Measurements from ENCODE around the gene KHK.

The KHK gene

DNA sequence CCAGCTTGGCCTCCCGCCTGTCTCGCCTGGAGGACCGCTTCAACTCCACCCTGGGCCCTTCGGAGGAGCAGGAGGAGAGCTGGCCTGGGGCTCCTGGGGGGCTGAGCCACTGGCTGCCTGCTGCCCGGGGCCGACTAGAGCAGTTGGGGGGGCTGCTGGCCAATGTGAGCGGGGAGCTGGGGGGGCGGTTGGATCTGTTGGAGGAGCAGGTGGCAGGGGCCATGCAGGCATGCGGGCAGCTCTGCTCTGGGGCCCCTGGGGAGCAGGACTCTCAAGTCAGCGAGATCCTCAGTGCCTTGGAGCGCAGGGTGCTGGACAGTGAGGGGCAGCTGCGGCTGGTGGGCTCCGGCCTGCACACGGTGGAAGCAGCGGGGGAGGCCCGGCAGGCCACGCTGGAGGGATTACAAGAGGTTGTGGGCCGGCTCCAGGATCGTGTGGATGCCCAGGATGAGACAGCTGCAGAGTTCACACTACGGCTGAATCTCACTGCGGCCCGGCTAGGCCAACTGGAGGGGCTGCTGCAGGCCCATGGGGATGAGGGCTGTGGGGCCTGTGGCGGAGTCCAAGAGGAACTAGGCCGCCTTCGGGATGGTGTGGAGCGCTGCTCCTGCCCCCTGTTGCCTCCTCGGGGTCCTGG lies 3.7 kb upstream of the KHK start:
- no peak for DNase-seq

DNA sequence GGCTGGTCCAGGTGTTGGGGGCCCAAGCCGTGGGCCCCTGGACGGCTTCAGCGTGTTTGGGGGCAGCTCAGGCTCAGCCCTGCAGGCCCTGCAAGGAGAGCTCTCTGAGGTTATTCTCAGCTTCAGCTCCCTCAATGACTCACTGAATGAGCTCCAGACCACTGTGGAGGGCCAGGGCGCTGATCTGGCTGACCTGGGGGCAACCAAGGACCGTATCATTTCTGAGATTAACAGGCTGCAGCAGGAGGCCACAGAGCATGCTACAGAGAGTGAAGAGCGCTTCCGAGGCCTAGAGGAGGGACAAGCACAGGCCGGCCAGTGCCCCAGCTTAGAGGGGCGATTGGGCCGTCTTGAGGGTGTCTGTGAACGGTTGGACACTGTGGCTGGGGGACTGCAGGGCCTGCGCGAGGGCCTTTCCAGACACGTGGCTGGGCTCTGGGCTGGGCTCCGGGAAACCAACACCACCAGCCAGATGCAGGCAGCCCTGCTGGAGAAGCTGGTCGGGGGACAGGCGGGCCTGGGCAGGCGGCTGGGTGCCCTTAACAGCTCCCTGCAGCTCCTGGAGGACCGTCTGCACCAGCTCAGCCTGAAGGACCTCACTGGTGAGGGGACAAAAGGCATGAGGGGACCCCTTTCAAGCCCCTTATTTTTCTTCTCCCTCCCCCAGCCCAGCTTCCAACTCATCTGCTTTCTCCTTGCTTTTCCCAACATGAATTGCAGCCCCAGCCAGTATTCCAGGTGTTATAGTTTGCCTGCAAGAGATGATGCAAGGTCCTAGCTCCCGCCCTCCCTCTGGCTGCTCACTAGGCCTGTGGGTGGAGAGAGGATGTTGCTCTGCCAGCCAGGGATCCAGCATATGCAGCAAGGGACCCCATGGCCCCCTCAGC lies 2.9 kb upstream of the KHK start:
- no peak for DNase-seq

GRCh38 chr2:27084297-27085061 lies 2.1 kb upstream of the KHK start:
- no peak for DNase-seq

DNA sequence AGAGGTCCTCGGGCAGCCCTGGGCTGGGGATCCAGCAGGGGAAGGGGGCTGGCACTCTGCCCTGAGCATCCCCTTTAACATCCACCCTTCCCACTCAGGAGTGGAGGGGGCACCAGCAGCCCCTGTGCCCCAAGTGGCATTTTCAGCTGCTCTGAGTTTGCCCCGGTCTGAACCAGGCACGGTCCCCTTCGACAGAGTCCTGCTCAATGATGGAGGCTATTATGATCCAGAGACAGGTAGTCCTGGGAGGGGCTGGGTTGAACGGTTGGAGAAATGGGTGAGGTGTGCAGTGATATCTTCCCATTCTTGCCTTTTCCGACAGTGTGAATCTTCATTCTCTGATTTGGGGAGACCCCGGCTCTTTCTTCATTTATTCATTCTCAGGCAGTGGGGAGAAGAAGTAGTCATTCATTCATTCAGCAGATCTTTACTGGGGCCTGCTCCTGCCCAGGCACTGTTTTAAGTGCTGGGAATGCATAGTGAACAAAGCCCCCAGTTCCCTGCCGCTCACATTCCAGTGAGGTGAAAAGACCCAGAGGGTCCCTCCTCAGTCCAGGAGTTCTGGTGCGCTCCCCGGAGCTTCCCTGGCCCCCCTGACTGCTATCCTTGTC lies 1.4 kb upstream of the KHK start:
- DNase-seq = no peak

DNA sequence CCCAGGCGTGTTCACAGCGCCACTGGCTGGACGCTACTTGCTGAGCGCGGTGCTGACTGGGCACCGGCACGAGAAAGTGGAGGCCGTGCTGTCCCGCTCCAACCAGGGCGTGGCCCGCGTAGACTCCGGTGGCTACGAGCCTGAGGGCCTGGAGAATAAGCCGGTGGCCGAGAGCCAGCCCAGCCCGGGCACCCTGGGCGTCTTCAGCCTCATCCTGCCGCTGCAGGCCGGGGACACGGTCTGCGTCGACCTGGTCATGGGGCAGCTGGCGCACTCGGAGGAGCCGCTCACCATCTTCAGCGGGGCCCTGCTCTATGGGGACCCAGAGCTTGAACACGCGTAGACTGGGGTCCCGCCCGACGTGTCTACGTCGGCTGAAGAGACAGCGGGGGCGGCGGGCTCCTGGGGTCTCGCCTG lies 891 bp upstream of the KHK start:
- DNase-seq = peak; percentile 76

GRCh38 chr2:27086090-27086723 lies 365 bp upstream of the KHK start:
- DNase-seq = peak; percentile 95

DNA sequence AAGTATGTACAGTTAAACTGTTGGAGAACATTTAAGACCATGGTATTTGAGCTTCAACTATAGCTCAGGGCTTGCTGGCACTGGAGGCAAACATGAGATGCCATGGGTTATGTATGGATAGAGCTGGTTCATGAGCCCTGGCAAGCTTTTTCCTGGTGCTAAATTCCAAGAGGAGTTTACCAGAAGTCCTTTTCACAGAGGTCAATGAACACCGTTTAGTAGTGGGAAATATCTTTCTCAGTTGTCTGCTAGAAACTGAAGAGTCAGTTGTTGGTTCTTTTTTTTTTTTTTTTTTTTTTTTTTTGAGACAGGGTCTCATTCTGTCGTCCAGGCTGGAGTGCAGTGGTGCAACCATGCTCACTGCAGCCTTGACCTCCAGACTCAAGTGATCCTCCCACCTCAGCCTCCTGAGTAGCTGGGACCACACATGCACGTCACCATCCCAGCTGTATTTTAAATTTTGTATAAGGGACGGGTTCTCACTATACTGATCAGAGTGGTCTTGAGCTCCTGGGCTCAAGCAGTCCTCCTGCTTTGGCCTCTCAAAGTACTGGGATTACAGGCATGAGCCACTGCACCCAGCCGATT lies 1.3 kb downstream of the KHK start:
- no peak for DNase-seq

DNA sequence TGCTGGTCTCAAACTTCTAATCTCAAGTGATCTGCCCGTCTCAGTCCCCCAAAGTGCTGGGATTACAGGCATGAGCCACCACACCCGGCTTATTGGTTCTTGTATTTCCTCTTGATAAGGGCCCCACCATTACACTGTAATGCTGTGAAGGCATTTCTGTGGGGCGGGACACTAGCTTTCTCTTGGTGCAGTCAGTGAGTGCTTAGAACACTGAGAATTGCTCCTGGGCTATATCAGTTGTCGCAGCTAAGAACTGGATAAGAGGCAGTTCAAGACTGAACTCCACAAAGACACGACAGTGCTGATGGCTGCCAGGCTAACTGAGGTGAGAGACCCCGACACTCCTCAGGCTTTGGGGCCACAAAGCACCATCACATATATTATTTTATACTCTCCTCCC lies 2.1 kb downstream of the KHK start:
- DNase-seq = no peak

DNA sequence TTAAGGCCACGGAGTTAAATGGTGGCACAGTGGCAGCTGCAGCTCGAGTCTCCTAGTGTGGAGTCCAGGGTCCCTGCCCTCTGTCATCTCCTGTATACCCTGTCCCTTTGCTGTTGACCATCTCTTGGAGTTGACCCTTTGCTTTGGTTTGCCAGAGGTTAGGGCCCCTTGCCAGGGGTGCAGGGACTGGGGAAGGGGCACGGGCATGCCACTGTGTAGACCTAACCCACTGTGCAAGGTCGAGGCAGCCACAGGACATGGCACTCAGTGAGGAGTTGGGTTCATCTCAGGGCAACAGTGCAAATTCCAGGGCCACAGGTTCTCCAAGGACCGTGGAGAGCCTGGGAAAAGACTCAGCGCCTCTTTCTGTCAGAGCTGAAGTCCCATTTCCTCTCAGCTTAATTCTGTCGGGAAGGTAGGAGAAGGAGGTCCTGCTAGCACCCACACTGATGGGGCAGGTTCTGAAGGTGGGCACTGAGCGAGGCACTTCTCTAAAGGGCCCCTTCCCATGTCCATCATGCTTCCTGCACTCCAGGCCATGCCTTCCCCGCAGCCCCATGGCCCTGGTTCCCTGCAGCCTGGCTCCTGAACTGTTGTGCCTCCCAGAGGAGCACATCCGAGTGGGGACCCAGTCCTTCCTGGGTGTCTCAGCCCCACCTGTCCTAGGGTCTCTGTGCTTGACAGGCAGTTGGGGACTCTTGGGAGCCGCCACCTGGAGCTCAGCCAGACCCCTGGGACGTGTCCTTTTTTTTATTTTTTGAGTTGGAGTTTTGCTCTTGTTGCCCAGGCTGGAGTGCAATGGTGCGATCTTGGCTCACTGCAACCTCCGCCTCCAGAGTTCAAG lies 2.8 kb downstream of the KHK start:
- DNase-seq = no peak

DNA sequence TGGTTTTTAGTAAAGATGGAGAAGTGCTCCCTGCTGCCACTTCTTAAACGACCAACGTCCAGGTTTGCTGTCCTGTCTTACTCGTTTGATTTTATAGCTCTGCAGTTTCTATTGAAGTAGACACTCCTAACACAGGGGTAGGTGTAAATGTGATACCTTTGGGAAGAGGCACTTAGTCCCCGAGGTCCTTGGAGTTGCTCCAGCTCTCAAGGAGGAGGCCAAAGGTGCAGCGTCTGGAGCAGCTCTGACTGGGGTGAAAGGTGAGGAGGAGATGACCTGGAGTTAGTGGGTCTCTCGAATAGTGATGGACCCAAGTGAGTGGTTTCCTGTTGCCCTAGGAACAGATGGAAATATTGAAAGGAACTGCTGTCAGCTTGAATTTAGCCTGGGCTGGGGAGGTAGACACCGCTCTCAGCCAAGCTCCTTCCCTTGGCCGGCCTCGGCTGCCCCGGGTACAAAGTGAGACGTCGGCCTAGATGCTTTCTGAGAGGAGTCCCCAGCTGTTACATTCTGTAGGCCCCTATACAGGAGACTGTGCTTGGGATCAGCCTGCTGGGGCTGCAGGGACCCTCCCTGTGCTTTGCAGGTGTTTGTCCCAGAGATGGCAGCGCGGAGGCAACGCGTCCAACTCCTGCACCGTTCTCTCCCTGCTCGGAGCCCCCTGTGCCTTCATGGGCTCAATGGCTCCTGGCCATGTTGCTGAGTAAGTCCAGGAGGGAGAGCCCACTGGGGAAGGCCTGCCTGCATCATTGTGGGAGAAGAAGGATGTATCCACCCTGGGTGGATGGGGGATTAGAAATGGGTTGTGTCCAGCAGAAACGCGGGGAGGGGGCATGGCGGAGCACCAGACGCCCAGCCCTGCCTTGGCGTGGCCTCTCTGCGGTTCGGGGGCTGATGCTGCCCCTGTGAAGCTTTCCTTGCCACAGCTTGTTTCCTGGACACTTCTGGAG lies 5.4 kb downstream of the KHK start:
- DNase-seq = no peak

DNA sequence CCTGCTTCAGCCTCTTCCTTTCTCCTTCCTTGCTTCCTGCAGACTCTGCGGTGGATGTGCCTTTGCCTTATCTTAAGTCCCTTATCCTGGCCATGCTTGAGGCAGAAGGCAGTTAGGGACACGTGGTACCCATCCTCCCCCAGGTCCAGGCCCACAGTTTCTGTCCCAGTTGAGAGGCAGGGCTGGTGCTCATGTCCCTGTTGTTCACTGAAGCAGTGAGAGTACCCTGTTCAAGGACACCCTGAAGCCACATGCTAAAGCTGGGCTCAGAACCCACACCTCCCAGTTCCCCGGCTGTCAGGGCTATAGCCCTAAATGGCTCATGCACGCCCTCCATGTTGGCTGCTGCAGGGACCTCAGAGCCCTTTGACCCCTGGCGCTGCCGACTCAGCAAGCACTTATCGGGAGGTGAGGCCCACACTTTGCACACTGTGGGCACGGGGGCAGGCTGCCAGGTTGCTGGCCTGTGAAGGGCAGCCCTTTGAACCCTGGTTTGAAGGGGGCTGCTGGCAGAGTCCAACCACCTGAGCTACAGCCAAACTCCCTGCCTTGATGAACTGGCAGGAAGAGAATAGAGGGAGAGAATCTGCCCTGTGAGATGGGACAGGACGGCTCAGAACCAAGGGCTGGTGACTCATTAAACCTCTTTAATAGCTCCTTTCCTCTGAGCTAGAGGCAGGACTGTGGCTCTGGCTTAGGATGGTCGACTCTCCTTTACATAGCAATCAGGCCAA lies 6.3 kb downstream of the KHK start:
- DNase-seq = no peak

DNA sequence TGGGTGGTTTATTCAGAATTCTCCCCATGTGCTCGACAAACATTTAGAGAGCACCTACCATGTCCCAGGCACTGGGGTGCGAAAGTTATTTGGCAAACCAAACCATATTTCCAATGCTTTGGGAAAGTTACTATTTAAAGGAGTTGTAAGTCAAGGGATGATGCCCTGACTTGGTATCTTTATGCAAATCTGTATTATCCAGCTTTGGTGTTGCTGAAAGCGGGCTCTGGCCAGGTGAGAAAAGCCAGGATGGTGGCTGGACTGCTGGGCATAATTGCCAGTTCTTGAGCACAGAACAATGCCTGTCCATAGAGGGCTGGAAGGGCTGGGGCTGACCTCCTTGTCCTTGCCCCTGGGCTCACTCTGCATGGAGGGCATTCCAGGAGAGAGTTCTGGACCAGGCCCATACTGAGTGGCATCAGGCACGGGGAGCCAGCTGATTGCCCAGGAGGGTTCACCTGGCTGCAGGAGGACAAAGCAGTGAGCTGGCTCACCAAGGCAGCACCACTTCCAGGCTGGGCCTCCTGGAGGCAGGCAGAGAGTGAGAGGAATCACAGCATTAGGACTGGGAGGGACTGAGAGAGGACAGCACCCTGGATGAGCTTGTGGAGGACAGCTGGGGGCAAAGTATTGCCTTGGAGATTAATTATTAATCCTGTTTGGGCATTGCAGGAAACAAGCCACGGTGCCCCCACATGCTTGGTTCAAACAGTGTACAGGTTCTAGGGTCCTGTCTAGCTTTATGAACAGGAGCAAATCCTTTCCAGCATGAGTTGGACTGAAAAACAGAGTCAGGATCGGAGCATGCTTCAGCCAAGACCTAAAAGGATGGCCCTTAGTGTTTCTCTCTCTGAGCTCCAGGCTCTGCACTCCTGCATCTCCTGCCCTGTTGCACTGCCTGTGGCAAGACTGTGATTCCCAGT lies 7.1 kb downstream of the KHK start:
- no peak for DNase-seq

DNA sequence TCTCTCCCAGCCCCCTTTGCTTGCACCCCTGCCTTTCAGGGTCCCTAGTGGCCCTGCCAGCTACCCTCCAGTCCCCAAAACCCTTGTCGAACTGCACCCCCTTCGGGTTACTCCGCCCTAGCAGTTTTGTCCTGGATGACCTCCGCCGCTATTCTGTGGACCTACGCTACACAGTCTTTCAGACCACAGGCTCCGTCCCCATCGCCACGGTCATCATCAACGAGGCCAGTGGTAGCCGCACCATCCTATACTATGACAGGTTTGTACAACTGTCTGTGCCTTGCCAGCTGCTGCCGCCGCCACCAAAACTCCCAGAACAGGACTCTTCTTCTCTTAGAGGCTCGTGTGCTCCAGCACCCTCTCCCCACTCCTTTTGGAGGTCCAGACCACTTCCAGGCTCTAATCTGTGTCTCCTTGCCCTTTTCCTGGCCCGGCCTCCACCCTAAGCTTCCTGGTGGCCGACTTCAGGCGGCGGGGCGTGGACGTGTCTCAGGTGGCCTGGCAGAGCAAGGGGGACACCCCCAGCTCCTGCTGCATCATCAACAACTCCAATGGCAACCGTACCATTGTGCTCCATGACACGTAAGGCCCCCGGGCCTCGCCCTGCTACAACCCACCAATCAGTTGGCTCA lies 7.9 kb downstream of the KHK start:
- DNase-seq = no peak

DNA sequence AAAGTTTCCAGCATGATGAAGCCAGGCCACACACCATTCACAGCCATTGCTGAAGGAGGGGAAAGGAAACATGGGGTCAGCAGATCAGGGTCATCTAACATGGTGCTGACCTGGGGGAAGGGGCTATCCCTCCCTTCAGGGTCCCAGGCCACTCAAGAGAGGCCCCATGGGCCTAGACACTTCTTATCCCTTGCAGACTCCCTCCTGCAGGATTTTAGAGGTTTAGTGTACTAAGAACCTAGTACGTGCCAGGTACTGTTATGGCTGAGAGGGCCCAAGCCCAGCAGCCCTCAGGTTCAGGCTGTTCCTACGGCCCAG lies 8.8 kb downstream of the KHK start:
- DNase-seq = no peak

DNA sequence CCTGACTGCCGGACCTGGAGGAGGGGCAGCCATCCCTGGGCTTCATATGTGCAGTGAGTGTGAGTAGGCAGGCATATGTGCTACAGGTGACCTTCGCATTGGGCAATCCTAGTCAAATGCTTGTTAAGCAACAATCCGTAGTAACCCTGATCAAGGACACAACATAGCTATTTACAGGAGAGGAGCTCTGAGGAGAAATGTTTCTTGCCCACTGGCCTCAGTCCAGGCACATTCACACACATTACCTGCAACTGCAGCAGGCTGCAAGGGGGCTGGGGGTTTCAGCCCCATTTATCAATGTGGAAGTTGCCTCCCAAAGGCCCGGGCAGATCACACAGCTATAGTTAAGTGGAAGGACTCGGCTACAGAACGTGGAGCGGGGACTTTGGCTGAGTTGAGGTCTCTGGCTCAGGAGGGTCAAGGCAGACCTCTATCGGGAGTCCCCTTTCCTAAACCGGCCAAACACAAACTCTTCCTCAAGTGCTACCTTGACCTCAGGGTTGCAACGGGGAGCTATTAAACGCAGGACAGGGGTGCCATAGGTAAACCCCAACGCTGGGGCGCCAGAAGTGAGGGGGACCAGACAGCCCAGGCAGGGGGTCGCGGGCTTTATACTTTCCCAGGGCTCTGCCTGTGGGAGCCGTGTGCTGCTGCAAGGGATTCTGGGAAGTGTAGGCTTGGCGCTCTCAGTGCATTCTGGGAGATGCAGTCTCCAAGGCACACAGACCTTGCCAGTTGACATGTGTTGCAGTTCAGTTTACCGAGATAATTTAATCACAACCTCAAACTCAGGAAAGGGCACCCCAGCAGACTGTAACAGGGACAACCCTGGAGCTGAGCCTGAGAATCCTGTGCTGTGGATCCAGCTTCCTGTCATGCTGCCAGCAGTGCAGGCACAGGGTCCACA lies 9.4 kb downstream of the KHK start:
- peak; percentile 50 for DNase-seq

- DNase-seq = peak; percentile 75
Observed at GRCh38 chr2:27096748-27097297, 10.3 kb downstream of the KHK start.

DNA sequence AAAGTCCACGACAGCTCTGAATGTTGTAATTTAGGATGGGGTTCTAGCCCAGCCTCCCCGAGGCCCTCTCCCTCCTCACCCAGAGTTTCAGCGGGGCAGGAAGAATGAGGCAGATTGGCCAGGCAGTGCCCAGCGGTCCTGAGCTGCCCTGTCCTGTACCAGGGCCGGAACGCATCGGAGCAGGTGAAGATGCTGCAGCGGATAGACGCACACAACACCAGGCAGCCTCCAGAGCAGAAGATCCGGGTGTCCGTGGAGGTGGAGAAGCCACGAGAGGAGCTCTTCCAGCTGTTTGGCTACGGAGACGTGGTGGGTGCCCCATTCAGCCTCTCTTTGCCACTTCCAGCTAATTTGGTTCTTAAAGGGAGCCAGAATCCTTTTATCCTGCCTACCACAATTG lies 10.8 kb downstream of the KHK start:
- DNase-seq = no peak

Data from inflammatory macrophage treated with lipopolysaccharide for 4 hours (primary cell).